NCI-H2107 (cell line): Measurements from ENCODE around the gene ADARB1.

ENCODE experiments used
- DNase-seq: peaks from one replicate; lab custom pipeline; 2025; lab: John Stamatoyannopoulos, UW

The ADARB1 gene

DNA sequence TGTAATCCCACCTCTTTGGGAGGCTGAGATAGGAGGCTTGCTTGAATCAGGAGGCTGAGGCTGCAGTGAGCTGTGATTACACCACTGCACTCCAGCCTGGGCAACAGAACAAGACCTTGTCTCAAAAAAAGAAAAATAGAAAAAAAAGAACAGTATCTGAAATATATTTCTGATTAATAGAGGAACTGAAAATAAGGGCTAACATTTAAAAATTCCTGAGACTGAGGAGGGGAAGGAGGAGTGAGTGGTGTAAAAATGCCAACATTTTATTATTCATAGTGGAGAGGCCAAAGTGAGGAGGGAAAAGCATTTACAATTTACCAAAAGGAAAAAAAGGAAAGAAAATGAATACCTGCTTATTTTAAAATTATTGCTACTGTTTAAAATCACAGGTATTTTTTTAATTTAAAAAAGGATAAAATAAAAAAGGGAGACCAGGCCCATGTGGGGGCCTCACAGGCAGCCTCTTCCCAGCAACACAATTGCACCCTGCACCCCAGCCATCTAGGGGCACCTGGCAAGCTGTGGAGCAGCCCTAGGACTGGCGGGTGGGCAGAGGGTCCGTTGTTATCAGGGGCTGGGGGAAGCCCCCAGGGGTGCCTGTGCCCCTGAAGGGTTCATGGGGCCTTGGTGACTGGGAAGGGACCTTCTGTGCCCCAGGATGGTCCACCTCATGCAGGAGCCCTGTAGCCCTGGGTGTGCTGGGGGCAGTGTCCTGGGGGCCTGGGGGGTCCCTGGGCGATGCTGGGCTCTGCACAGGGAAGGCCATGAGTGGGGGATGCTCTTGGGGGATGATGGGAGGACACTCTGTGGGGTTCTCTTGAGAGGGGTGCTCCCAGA is 34.8 kb upstream of the ADARB1 start:
- DNase-seq, result no peak

DNA sequence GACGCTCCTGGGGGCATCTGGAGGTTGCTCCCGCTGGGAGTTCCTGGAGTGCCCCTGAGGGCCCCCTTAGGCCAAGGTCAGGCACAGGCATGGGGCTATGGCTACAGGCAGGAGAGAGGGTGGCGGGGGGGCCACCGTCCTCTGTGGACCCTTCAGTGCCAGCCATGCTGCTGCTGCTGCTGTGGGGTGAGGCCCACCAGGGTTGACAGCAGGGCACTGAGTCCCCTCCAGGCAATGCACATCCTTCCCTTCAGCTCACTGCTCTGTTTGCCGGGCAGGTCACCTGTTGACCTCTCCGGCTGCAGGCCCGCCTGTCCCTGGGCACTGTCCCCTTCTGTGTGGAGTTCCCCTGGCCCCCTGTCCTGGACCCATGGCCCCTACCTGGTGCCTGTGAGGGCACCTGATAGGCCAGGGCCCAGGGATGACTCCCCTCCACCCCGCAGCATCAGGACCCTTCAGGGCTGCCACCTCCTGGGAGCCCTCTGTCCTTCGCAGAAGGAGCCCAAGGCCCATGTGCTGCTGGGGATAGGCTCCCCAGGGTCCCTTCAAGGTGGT is 34.1 kb upstream of the ADARB1 start:
- no peak for DNase-seq

DNA sequence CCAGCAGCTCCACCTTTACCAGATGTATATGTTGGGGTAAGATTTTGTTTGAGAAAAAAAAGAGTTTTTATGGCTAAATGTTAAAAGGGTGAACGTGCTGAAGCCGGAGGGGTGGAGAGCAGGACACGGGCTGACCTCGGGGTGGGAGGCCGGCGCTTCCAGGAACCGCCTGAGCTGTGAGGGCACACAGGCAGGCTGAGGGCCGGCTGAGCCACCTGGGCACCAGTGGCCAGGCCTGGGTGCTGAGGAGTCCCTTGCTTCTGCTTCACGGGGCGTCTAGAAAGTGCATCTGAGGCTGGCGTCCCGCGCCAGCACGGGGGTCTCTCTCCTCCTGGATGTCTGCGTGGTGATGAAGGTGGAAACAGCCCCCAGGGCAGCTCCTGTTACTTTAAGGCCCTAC is 33.6 kb upstream of the ADARB1 start:
- DNase-seq, result no peak

DNA sequence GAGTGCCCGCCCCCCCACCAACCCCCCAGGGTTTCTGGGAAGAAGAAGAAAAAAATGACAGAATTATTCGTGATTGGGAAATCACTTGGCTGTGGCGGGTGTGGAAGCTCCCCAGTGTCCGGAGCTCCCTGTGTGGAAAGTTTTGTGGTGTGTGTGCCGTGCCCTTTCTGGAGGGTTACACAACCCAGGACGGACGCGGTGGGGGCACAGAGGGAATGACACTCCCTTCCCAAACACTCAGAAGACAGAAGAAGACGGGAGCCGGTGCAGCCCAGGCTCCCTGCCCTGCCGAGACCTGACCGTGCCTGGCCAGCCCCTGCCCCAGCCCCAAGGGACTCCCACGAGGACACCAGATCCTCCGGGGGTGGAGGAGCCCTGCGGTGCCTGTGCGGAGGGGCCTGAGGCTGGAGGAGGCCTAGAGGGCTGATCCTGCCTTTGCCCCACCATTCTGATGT is 33.0 kb upstream of the ADARB1 start:
- DNase-seq, result no peak

DNA sequence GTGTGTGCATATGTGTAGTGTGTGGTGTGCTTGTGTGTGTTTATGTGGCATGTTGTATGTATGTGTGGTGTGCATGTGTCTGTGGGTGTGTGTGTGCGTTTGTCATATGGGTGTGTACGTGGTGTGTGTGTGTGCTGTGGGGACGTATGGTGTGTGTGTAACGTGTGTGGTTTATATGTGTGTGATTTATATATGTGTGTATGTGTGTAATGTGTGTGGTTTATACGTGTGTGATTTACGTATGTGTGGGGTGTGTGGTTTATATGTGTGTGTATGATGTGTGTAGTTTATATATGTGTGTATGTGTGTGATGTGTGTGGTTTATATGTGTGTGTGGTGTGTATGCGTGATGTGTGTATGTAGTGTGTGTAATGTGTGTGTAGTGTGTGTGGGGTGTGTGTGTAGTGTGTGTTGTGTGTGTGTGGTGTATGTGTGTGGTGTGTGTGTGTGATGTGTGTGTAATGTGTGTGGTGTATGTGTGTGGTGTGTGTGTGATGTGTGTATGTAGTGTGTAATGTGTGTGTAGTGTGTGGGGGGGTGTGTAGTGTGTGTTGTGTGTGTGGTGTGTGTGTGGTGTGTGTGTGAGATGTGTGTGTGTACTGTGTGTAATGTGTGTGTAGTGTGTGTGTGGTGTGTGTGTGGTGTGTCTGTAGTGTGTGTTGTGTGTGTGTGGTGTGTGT is 32.3 kb upstream of the ADARB1 start:
- no peak for DNase-seq

DNA sequence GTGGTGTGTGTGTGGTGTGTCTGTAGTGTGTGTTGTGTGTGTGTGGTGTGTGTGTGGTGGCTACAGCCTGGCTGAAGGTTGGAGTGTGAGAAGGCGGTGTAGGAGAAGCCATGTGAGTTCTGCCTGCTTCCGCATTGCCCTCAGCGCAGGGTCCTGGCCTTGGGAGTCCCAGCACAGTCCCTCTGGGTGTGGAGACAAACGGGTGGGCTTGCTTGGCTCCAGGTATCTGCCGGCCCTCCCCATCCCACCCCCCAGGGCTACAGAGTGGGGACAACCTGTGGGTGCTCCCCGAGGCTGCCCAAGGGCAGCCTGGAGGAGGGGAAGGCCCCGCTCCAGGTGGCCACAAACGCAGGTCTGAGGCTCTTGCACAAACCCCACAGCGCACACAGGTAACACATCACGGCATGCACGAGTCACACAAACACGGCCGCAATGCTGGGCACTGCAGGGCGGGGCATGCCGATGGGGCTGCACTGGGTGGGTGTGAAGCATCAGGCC is 31.7 kb upstream of the ADARB1 start:
- no peak for DNase-seq

DNA sequence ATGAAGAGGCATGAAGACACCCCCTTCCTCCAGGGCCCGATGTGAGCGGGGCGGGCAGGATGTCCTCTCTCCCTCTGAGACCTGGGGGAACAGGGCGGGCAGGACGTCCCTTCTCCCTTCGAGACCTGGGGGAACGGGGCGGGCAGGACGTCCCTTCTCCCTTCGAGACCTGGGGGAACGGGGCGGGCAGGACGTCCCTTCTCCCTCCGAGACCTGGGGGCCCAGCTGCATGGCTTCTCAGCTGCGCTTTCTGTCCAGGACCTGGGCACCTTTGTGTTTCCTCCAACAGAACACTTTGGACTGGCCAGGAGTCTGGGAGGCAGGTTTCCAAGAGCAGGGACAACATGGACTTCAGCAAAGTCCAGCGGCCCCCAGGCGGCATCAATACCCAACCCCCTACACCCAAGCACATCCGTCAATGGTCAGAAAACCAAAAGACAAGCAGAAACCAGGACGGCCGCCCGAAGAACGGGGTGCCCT is 30.8 kb upstream of the ADARB1 start:
- DNase-seq, result no peak

DNA sequence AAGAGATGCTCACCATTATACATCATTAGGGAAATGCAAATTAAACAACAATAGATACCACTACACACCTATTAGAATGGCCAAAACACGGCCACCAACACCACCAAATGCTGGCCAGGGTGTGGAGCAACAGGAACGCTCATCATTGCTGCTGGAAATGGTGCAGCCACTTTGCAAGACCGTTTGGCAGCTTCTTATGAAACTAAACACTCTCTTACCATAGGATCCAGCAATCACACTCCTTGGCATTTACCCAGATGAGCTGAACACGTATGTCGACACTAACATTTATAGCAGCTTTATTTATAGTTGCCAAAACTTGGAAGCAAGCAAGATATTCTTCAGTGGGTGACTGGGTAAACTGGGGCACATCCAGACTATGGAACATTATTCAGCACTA is 28.9 kb upstream of the ADARB1 start:
- no peak for DNase-seq

DNA sequence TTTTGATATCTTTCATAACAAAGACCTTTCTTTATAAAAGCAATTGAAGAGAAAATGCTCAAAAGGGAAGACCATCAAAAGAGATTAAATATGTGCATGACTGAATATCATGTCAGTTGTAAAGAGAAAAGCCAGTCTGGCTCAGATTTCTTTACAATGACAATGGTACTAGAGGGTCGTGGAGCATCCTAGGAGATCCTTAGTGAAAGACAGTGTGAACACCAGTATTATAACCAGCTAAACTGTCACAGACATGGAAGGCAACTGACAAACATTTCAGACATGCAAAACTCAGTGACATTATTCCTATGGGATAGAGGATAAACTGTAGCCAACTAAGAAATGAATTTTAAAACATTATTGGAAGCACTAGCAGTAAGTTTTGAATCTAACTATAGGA is 27.1 kb upstream of the ADARB1 start:
- no peak for DNase-seq

DNA sequence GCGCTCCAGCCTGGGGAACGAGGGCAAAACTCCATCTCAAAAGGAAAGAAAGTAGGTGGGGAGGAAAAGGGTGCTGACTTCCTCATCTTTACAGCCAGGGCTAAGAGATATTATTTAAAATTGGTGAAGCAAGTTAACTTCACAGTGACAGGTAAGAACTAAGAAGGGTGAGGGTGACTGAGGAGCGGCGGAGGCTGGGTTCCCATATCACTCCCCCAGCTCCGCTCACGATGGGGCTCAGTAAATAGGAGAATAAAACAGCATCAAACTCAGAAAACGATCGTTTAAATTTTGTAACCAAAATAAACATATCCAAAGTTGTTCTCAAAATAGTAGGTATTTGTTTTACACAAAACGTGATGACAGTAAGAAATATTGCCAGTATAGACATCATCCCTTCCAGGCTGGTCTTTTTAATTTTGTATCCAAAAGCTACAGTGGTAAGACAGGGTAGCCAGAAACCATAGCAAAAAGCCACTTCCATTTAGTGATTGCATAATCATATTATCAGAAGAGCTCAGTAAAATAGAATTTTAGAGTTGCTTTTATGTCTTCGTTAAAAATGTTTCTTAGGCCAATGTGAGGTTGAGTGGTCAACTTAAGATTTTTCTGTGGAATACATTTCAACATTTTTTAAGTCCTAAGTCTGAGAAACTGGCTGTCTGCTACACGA is 26.2 kb upstream of the ADARB1 start:
- DNase-seq, result no peak

DNA sequence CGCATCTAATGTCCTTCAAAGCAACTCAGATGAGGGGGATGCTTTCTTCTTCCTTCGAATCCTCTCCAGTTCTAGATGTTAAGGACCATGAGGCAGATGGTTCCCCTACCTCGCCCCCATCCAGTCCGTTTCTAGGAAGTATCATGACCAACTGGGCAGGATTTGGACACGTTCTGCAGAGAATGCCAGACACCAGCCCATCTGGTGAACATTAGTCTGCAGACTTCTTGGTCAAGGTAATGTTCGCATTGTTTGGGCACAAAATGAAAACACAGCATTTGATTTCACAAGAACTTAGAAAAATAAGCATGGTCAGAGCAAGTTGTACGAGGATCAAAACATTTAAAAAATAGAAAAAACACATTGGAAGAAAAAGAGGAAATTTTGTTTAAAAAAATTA is 25.4 kb upstream of the ADARB1 start:
- DNase-seq, result no peak

DNA sequence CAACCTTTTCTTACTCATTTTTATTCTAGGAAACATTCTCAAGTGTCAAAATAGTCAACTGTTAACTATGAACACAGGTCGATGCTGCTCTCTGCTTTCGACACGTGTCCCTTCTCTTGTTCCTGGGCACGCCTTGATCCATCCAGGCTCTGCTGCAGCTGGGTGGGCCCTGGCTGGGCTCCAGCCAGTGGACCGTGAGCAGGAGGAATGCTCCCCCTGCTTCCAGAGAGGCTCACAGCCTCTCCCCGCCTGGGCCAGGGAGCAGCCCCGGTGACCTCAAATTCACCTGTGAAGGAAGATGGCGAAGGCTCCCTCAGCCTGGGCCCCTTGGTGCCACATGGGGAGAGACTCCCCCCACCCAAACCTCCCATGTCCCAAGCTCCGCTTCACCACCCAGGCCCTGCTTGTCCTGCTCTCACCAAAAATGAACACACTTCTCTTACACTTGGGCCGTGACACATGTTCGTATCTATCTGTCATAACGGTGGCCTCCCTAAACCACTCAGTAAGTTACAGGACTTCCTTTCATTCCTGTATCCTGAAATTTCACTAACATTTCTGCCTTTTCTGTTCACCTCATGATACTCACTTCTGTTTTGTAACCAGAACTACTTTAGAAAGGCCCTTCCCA is 24.6 kb upstream of the ADARB1 start:
- DNase-seq, result no peak

DNA sequence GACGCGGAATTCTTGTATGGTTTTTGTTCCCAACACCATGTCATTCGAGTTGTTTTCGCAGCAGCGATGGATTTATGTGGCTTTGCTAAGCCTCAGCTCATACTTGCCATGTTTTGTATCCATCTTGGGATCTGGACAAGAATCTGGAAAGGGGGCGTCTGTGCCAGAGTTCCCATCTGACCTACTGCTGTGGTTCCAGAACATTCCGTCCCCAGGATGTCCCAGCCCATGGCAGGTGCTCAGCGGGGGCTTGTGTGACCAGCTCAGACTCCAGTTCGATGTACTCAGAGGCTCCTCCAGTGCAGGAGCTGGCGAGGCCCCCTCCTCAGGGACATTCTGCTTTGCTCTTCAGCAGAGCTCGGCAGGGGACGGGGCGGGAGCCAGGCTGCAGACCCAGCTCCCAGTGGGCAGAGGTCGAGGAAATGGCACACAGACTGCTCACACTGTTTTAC is 24.0 kb upstream of the ADARB1 start:
- no peak for DNase-seq

DNA sequence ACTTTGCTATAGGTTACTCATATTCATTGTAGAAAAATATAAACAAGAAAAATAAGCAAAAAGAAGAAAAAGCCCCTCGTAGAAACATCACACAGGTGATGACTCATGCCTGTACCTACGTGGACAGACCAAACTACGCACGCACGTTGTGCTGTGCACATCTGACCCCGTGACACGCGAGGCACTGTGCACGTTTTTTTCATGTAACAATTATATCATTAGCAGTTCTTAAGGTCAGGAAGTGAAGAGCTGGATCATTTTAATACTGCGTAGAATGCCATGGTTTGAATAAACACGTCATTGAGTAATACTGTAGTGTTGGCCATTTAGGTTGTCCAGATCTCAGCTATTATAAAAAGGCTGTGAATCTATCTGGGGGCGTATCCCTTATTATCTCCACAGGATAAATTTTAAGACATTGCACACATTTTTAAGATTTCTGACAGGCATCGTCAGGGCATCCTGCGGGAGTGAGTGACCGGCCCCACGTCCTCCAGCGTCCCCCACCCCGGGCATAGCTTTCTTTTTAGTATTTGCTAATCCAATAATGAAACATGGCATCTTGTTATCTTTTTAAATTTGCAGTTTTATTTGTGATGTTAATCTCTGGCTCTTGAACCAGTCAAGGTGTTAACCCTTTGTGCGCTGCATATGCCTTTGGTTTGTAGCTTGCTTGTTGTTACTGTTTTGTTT is 23.4 kb upstream of the ADARB1 start:
- no peak for DNase-seq

DNA sequence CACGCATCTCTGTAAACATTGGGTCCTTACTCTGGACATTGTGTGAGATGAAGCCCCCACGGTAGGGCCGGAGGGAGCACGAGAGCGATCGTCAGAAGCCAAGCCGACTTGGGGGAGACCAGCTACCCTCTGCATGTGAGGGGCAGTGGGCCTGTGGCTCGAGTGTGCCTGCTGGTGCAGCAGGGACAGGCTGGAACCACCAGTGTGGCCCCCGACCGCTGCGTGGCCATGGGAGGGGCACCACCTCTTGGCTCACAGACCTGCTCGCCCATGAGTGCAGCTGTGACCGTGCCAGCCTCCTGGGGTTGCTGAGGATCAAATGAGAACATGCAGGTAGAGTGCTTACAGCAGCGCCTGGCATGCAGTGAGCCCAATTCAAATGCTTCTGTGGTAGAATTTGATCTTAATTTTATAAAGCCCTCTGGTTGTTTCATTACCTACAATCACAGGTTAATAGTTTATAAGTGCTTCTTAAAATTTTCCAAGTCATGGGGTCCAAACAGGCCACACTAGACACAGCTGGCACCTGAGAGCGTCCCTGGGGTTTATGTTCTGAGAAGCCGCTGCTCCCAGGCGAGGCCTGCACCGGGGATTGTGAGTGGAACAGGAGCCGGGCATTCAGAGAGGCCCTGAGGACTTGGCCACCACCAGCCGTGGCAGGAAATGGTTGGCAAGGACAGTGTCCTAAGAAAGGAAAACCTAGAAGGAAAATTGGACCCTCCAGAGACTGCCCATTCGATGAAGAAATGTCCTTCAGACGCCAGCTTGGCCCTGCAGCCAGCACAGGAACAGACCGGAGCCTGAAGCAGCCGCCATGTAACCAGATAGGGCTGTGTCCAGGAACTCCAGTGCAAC is 22.6 kb upstream of the ADARB1 start:
- no peak for DNase-seq

DNA sequence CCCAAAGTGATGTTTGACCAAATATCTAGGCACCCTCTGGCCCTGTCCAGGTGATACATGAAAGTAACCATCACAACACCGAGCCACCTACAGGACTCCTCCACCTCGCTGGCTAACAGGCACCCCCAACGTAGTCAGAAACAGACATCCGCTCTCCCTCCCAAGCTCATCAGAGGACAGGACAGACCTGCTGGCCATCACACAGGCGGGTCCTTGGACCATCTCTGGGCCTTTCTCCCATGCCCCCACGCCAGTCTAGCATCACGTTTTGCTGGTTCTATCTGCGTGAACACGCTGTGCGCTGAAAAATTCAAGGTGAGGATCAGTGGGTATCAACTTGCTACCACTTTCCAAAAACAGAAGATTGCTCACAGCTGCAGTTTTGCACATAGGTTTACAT is 21.4 kb upstream of the ADARB1 start:
- no peak for DNase-seq

DNA sequence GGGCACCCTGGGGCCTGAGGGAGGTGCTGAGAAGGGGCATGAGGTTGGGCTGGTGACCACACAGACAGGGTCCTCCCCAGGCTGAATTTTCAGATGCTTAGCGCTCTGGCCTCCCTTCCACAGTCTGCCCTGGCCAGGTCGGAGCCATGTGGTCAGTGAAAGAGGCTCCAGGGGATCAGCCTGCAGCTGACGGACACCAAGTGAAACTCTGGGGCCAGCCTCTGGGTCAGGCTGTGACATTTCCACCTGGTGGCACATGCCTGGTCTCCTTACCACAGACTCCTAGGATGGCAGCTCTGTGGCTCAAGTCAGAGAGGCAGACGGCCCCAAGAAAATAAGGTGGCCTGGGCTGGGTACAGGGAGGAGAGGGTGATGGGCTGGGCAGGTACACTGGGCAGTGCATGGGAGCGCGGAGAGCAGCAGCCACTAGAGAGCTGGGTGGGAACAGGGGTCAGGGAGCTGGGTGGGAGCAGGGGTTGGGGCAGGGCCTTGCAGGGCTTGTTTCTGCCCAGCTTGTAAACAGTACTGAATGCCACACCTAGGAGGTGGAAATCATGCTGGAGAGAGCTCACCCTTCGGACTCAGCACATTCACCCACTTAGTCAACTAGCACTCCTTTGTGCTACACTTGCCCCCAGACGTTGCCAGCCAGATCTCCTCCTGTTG is 20.7 kb upstream of the ADARB1 start:
- no peak for DNase-seq

DNA sequence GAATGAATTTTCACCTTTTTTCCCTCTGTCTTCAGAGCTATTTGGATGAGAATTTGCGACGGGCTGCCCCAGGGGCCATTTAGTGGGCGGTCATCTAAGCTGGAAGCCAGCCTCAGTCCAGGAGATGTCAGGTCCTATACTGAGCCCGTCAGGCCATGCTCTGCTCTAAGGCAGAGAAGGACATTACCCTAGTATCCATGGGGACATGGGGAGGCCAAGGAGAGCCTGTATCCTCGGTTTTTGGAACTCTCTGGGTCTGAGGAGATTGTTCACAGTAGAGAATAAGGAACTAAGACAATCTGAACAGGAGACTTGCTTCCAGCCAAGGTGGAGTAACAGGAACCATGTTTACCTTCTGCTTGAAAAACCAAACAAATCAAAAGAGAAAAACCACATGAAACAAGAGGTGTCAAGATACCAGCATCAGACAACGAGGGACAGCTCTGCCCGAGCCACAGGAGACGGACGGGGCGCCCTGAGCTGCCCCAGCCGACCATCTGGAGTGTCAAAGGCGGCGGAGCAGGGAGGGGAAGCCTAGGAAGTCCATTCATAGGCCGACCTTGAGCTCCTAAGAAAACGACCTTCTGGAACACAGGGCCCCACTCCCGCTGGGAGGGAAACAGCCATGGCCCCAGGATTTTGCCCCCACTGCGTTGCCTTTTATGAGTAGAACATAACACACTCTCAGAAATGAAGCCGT is 20.0 kb upstream of the ADARB1 start:
- no peak for DNase-seq
